Right lobe of liver (tissue), 6 donors: ENCODE results near the gene MBNL2. TPM values are rescaled to one million over a fixed set of nuclear protein-coding genes. Genes with fewer than 3 reads are reported as not detected.

Experiments
- ATAC-seq, 4 donors: fragments of 200-7000 bp; cut with Tn5 transposase; one replicate each; pipeline ENCODE4 v1.9.1; 2020; ENCODE audit warnings: mild to moderate bottlenecking in 4 of 4, moderate library complexity in 4 of 4
- DNase-seq, 3 donors: peaks; one replicate each; pipeline ENCODE4 v3.0.0-alpha.2; 2020
- H3K27ac ChIP-seq, 3 donors: fragments of 200-600 bp; one replicate each; pipeline ENCODE4 v1.8.0; 2022
- H3K27me3 ChIP-seq, 2 donors: fragments of 200-600 bp; one replicate each; pipeline ENCODE4 v1.8.0; 2022
- H3K36me3 ChIP-seq, 4 donors: fragments of 200-600 bp; sonication (generic) in 1 of 4; one replicate each; pipeline versions ENCODE4 v1.5.1 to v1.8.0; 2017 to 2022; ENCODE audit warnings: control low read depth in 1 of 4
- H3K4me1 ChIP-seq, 4 donors: fragments of 200-600 bp; sonication (generic) in 1 of 4; one replicate each; pipeline versions ENCODE4 v1.5.1 to v1.8.0; 2017 to 2022; ENCODE audit warnings: control low read depth in 1 of 4
- H3K4me3 ChIP-seq, 3 donors: fragments of 200-600 bp; one replicate each; pipeline ENCODE4 v1.8.0; 2022
- H3K9me3 ChIP-seq, 4 donors: fragments of 200-600 bp; sonication (generic) in 1 of 4; one replicate each; pipeline versions ENCODE4 v1.5.1 to v1.8.0; 2017 to 2022; ENCODE audit warnings: control low read depth in 1 of 4
- CTCF ChIP-seq, 4 donors: fragments of 200-600 bp in 3 of 4; fragments of 450-650 bp in 1 of 4; IDR thresholded peaks; one replicate each; pipeline versions ENCODE4 v1.5.1 to v1.8.0; 2016 to 2022; ENCODE audit warnings: antibody characterized with exemption in 4 of 4, mild to moderate bottlenecking in 2 of 4
- POLR2A ChIP-seq: fragments of 450-650 bp; IDR thresholded peaks from one replicate; pipeline ENCODE4 v1.6.1; 2017; ENCODE audit warnings: antibody characterized with exemption, mild to moderate bottlenecking
- WGBS: methylation state at CpG from one replicate; pipeline ENCODE4 v1.1.6; 2018; ENCODE audit warnings: low coverage, low lambda C conversion rate; ENCODE audit not compliant: insufficient coverage; ENCODE audit errors: missing lambda C conversion rate; 5-methylcytosine and 5-hydroxymethylcytosine counted together
- intact Hi-C, 2 donors: fragments of 100-400 bp; cut with DNase I; formaldehyde crosslinking; loops; one replicate each; pipeline versions ENCODE4 v1.11.2 to v1.14.1; 2022
- total RNA-seq, 6 experiments: library from RNA; depleted of rRNA in 2 of 6; stranded (reverse); fragments of >200 nt in 2 of 6; fragmentation: NEBNext Ultra II Directional in 3 of 6; extraction: Animal tissue kit (Norgen Biotek cat#: 25700) in 3 of 6; gene quantifications; one replicate each; pipeline versions ENCODE4 v1.1.0 to v1.2.4, GENCODE V29; 2016 to 2023
- donor health status: DM: no; HTN: yes; CAD: no.
- donor health status: DM: no; HTN: no; CAD: no.
- donor health status: DM: no; HTN: no; CAD: no.
- donor health status: DM: no; HTN: yes; CAD: no.
- donor health status: DM: no; HTN: yes; CAD: no.

MBNL2 gene
- total RNA-seq, 6 experiments from 2014 or later, result 30.3 to 135 (median 81.5) TPM

- Histone ChIP-seq H3K4me1 (peaks cover 0 to 21% (median 5%) of the 10 kb centered on the region in 4 donors), H3K27ac (no peak overlapping the region), H3K9me3 (no peaks in the 10 kb centered on the region), H3K4me3 (no peak overlapping the region), H3K36me3 (no peaks in the 10 kb centered on the region), H3K27me3 (no peaks in the 10 kb centered on the region)
- intact Hi-C loops, result no loop called here
- DNase-seq (no peak), ATAC-seq (no peak)
- TF ChIP-seq POLR2A, result no peak
- no peak for TF ChIP-seq CTCF (IDR thresholded peaks at IDR 0.05)
- WGBS, result 66% methylated on average over 7 of the region's 8 CpGs
These were observed 44.8 kb downstream of the MBNL2 start for GRCh38 chr13:97266772-97267417.

- Histone ChIP-seq H3K36me3 (no peaks in the 10 kb centered on the region), H3K4me3 (no peak overlapping the region), H3K4me1 (peaks cover 0 to 16% (median 3%) of the 10 kb centered on the region in 4 donors), H3K27me3 (no peaks in the 10 kb centered on the region), H3K27ac (no peak overlapping the region), H3K9me3 (no peaks in the 10 kb centered on the region)
- 74% methylated on average over 11 of the region's 11 CpGs for WGBS
- intact Hi-C loops, result no loop called here
- TF ChIP-seq CTCF (IDR thresholded peaks at IDR 0.05) (no peak), POLR2A (no peak)
- DNase-seq (no peak), ATAC-seq (no peak)
These were observed 45.4 kb downstream of the MBNL2 start for GRCh38 chr13:97267418-97268059.

GRCh38 chr13:97268772-97269171 is 46.6 kb downstream of the MBNL2 start:
- peak; percentile 39 to 64 (median 48) for ATAC-seq
- TF ChIP-seq CTCF (IDR thresholded peaks at IDR 0.05) (no peak), POLR2A (no peak)
- Histone ChIP-seq H3K27ac (peak overlapping the region in 1 of 3 donors; percentile 25), H3K27me3 (no peaks in the 10 kb centered on the region), H3K4me3 (no peak overlapping the region), H3K9me3 (no peaks in the 10 kb centered on the region), H3K36me3 (no peaks in the 10 kb centered on the region), H3K4me1 (peaks cover 0 to 22% (median 7%) of the 10 kb centered on the region in 4 donors)
- 63% methylated on average over 6 of the region's 6 CpGs for WGBS
- intact Hi-C loops, result no loop called here
- no peak for DNase-seq

- no peak for DNase-seq
- WGBS, result 84% methylated on average over 3 of the region's 3 CpGs
- H3K27me3 ChIP-seq, result no peaks in the 10 kb centered on the region
- no peaks in the 10 kb centered on the region for H3K9me3 ChIP-seq
- no peak overlapping the region for H3K4me3 ChIP-seq
- intact Hi-C loops, result no loop called here
- ATAC-seq, result peak in 3 of 4 donors; percentile 7 to 23 (median 17)
- no peak for TF ChIP-seq POLR2A
- no peak for TF ChIP-seq CTCF (IDR thresholded peaks at IDR 0.05)
- H3K4me1 ChIP-seq, result peaks cover 0 to 21% (median 12%) of the 10 kb centered on the region in 4 donors
- H3K36me3 ChIP-seq, result no peaks in the 10 kb centered on the region
- H3K27ac ChIP-seq, result peak overlapping the region in 1 of 3 donors; percentile 25
These were observed 47.5 kb downstream of the MBNL2 start for GRCh38 chr13:97269603-97270002.
